ENCODE results near the gene APOB.

DNA sequence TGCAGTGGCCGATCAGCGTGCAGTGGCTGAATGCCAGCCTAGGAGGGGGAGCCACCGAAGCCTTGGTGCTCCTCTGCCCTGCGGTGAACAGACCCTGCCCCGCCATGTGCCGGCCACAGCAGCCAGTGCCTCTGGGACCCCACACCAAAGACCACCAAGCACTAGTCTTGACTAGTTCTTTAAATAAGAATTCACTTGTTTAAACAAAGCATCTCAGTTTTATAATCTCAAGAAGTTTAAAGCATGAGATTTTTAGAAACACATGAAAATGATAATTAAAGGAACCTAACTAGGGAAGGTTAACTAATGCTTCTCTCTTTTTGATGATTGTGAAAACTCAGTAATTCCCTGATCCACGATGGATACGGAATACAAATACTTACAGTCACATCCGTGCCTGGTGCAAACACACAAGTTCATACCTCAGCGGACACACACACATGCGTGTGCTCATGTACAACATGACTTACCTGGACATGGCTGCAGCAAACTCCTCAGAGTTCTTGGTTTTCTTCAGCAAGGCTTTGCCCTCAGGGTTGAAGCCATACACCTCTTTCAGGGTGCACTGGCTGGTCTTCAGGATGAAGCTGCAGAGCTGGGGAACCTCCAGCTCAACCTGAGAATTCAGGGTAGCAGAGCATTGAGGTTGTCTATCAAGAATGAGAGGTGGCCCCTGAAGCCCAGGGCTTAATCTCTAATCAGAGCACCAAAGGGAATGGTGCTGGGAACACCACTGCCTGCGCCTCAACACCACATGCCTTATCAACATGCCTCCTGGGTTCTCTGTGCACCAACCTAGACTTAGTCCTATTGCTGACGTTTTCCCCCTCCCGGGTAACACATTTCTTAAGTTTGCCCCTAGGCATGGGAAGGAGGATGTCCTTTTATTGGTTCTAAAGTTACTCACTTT, 3.1 kb downstream of the APOB start:
- TF ChIP-seq CTCF (IDR thresholded peaks at IDR 0.05; ENCODE audit: borderline replicate concordance, extremely low read depth, low read length, poor library complexity, severe bottlenecking): no peak
- no peak for TF ChIP-seq EZH2 (IDR thresholded peaks at IDR 0.05; ENCODE audit: borderline replicate concordance, low read depth, low read length, severe bottlenecking)

All from DND-41 (cell line).